Effector memory CD4-positive, alpha-beta T cell (primary cell): ENCODE results near the gene MRPL30.
"Not testable (repeated sequence)": the region's sequence is repeated elsewhere in the genome, so short reads cannot be mapped to it uniquely, and the experiment has no call there.

Source experiments
- DNase-seq, 3 donors: peaks; one replicate each; pipeline ENCODE4 v3.0.0-alpha.2; 2020
- H3K27ac ChIP-seq: 2 replicates; pipeline ENCODE4 v1.7.0; 2013; ENCODE audit warnings: mild to moderate bottlenecking, low read length, moderate library complexity; ENCODE audit not compliant: insufficient read depth, poor library complexity, severe bottlenecking
- H3K27me3 ChIP-seq: replicated peaks from 2 replicates; pipeline ENCODE4 v1.7.0; 2013; ENCODE audit warnings: mild to moderate bottlenecking, low read length; ENCODE audit not compliant: insufficient read depth, control insufficient read depth, poor library complexity, severe bottlenecking
- H3K36me3 ChIP-seq: 2 replicates; pipeline ENCODE4 v1.7.0; 2013; ENCODE audit warnings: mild to moderate bottlenecking, low read length, moderate library complexity; ENCODE audit not compliant: control insufficient read depth, insufficient read depth
- H3K4me1 ChIP-seq: 2 replicates; pipeline ENCODE4 v1.7.0; 2013; ENCODE audit warnings: low read length, mild to moderate bottlenecking; ENCODE audit not compliant: control insufficient read depth, insufficient read depth, poor library complexity, severe bottlenecking
- H3K4me3 ChIP-seq: 2 replicates; pipeline ENCODE4 v1.7.0; 2013; ENCODE audit warnings: low read length, low read depth, mild to moderate bottlenecking; ENCODE audit not compliant: insufficient read depth, poor library complexity, severe bottlenecking
- H3K9me3 ChIP-seq: 2 replicates; pipeline ENCODE4 v1.7.0; 2013; ENCODE audit warnings: mild to moderate bottlenecking, low read length, moderate library complexity; ENCODE audit not compliant: control insufficient read depth

MRPL30 gene

DNA sequence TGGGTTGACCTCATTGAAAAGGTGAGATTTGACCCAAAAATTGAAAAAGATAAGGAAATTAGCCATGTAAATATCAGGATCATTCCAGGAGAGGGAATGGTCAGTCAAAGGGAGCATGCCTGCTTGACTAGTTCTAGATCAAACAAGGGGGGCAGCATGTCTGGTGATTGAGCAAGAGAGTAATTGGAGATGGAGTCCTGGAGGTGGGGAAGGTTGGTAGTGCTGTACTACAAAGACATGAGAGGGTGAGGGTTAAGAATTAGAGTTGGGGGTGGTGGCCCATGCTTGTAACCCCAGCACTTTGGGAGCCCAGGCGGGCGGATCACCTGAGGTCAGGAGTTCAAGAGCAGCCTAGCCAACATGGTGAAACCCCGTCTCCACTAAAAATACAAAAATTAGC, 2.0 kb downstream of the MRPL30 start:
- Histone ChIP-seq H3K36me3 (peaks cover 8% of the 10 kb centered on the region), H3K9me3 (no peaks in the 10 kb centered on the region), H3K4me1 (peaks cover 21% of the 10 kb centered on the region), H3K27me3 (no peaks in the 10 kb centered on the region), H3K27ac (no peak overlapping the region), H3K4me3 (no peak overlapping the region)
- DNase-seq = no peak

DNA sequence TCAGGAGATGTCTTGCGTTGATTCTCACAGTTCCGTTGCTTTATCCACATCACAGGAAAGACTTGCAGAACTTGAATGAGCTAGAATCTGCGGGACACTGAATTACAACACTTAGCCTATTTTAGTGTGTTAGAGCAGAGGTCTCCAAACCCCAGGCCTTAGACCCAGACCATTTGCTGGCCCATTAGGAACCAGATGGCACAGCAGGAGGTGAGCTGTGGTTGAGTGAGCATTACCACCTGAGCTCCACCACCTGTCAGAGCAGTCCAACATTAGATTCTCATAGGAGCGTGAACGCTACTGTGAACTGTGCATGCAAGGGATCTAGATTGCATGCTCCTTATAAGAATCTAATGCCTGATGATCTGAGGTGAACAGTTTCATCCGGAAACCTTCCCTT, 3.8 kb downstream of the MRPL30 start:
- Histone ChIP-seq H3K27me3 (no peaks in the 10 kb centered on the region), H3K36me3 (peaks cover 18% of the 10 kb centered on the region), H3K9me3 (no peaks in the 10 kb centered on the region), H3K27ac (no peak overlapping the region), H3K4me3 (no peak overlapping the region), H3K4me1 (peaks cover 17% of the 10 kb centered on the region)
- DNase-seq = no peak

DNA sequence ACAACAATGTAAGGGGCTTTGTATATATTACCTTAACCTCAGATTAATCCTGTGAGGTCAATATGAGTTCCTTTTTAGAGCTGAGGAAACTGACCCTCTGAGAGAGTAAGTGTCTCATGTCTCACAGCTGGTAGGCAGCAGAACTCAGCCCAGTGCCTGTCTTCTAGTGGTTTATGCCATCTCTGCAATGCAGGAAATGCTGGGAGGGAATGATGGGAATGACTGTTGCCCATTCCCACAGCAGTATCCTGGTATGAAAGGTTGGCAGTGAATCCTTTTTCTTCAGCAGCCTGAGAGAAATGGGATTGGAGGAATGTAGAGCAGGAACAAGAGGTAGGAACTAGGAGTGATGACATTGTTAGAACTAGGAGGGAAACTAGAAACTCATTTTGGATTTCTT, 6.0 kb downstream of the MRPL30 start:
- DNase-seq = no peak
- Histone ChIP-seq H3K36me3 (peaks cover 25% of the 10 kb centered on the region), H3K4me1 (peaks cover under 1% of the 10 kb centered on the region), H3K9me3 (no peaks in the 10 kb centered on the region), H3K27me3 (no peaks in the 10 kb centered on the region), H3K4me3 (no peak overlapping the region), H3K27ac (no peak overlapping the region)

DNA sequence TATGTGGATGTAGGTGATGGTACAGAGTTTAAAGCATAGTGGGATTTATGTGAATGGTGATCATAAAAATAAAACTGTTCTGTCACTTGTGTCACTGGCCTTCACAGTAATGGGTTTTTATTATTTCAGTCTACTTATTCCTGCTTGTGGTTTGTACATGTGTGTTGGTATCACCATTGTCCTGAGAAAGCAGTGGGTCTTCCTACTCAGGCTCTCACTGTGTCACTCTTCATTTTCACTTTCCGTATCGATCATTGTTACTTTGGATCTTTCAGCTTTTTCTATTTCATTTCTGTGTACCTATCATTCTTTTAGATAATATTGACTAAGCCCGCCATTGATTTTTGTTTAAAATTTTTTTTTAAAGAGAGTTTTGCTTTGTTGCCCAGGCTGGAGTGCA, 7.4 kb downstream of the MRPL30 start:
- Histone ChIP-seq H3K36me3 (peaks cover 25% of the 10 kb centered on the region), H3K9me3 (no peaks in the 10 kb centered on the region)
- no peak for DNase-seq

DNA sequence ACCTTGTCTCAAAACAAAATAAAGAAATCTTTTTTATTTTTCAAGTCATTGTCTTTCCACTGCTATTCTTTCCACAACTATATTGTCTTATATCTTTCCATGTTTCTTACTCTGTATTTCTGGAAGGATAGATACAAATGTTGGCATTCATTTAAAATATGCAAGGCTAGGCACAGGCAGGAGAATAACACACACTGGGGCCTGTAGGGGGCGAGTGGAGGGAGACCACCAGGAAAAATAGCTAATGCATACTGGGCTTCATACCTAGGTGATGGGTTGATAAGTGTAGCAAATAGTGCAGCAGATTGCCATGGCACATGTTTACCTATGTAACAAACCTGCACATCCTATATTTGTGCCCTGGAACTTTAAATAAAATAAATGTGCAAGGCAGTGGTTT, 9.6 kb downstream of the MRPL30 start:
- Histone ChIP-seq H3K27me3 (no peaks in the 10 kb centered on the region), H3K4me3 (no peak overlapping the region), H3K4me1 (no peaks in the 10 kb centered on the region), H3K36me3 (peaks cover 29% of the 10 kb centered on the region), H3K27ac (no peak overlapping the region), H3K9me3 (no peaks in the 10 kb centered on the region)
- no peak for DNase-seq

More for the DNA sequence above, 7.4 kb downstream of the MRPL30 start:
- H3K27ac ChIP-seq = no peak overlapping the region
- no peaks in the 10 kb centered on the region for H3K27me3 ChIP-seq
- H3K4me1 ChIP-seq = no peaks in the 10 kb centered on the region
- no peak overlapping the region for H3K4me3 ChIP-seq

DNA sequence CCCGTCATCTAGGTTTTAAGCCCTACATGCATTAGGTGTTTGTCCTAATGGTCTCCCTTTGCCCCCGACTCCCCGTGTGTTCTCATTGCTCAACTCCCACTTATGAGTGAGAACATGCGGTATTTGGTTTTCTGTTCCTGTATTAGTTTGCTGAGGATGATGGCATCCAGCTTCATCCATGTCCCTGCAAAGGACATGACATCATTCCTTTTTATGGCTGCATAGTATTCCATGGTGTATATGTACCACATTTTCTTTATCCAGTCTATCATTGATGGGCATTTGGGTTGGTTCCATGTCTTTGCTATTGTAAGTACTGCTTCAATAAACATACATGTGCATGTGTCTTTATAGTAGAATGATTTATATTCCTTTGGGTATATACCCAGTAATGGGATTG, 11.4 kb downstream of the MRPL30 start:
- H3K4me1 ChIP-seq, DNase-seq, H3K9me3 ChIP-seq, H3K4me3 ChIP-seq, H3K27ac ChIP-seq, H3K27me3 ChIP-seq: not testable (repeated sequence)
- peaks cover 38% of the 10 kb centered on the region for H3K36me3 ChIP-seq

DNA sequence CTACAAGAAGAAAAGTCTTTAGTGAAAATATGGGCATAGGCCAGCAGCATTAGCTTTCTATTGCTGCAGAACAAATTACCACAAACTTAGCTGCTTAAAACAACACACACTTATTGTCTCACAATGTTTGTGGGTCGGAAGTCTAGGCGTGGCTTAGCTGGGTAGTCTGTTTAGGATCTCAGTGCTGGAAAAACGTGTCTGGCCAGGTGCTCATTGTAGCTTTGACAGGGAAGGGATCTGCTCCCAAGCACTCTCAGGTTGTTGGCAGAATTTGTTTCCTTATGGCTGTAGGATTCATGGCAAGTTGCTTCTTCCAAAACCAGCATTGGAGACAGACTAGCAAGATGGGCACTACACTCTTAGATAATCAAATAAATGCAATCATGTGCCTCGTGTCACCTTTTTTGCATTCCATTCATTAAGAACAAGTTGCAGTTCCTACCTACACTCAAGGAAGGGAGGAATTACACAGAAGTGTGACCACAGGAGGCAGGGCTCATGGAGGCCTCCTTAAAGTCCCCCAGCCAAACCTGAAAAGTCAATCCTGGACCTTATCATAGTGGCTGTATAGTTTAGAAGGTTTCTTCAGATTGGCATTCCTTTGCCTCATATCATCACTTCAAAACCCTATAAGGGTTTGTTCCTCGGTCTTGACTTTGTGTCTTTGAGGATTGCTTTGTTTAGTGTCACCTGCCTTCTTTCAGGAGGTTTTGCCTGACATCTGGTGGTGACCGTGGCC, 17.3 kb downstream of the MRPL30 start:
- Histone ChIP-seq H3K27me3 (no peaks in the 10 kb centered on the region), H3K27ac (no peak overlapping the region), H3K36me3 (peaks cover 32% of the 10 kb centered on the region), H3K4me3 (no peak overlapping the region), H3K4me1 (no peaks in the 10 kb centered on the region), H3K9me3 (no peaks in the 10 kb centered on the region)
- DNase-seq = no peak

DNA sequence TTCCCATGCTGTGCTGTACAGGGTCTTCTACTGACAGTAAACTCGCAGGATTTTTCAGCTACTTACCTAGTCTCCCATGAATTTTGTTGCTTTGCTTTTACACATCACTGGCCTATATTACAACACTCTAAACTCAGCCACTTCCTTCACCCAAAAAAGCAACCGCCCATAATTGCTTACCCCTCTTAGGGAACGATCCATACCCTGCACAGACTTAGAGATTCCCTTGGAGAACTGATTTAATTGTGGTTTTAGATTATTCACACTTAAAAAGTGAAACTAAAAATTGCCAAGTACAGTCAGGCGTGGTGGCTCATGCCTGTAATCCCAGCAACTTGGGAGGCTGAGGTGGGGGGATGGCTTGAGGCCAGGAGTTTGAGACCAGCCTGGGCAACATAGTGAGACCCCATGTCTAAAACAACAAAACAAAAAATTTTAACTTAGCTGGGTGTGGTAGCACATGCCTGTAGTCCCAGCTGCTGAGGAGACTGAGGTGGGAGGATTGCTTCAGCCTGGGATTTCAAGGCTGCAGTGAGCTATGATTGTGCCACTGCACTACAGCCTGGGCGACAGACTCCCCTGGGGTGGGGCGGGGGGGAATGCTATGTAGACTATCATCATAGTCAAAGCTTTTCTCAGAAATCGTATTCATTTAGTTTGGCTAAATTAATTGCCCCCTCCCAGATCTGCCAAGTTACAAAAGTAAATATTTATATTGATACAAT, 19.3 kb downstream of the MRPL30 start:
- no peaks in the 10 kb centered on the region for H3K27me3 ChIP-seq
- H3K36me3 ChIP-seq = peaks cover 31% of the 10 kb centered on the region
- no peak overlapping the region for H3K4me3 ChIP-seq
- H3K9me3 ChIP-seq = no peaks in the 10 kb centered on the region
- no peaks in the 10 kb centered on the region for H3K4me1 ChIP-seq
- H3K27ac ChIP-seq = no peak overlapping the region
- DNase-seq = no peak

DNA sequence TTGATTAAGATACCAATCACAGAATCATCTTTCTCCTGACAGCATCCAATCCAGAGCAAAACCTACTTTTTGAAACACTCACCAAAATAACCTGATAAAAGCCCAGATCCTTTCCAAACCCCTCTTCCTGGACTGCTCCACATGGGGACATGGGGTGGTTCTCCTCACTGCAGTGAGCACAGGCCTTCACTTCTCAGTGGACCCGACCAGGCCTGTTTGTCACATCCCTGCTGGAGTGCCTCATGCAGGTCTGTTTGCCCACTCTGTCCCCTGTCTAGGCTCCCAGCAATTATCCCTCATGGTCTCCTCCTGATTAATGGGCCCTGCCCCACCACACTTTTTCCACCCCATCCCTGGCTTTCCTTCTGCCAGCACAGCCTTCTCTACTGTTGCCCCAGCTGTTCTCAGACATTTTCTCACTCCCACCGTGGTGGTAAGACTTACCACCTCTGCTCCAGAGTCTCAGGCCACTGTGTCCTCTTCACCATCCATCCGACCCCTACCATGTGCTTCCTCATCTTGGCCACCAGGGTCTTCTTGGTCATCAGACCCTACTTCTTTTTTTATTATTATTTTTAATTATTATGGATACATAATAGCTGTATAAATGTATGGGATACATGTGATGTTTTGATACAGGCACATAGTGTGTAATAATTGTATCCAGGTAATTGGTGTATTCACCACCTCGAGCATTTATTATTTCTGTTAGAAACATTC, 21.1 kb downstream of the MRPL30 start:
- Histone ChIP-seq H3K36me3 (peaks cover 14% of the 10 kb centered on the region), H3K27ac (no peak overlapping the region), H3K27me3 (no peaks in the 10 kb centered on the region), H3K4me3 (no peak overlapping the region), H3K4me1 (no peaks in the 10 kb centered on the region), H3K9me3 (no peaks in the 10 kb centered on the region)
- DNase-seq = no peak

DNA sequence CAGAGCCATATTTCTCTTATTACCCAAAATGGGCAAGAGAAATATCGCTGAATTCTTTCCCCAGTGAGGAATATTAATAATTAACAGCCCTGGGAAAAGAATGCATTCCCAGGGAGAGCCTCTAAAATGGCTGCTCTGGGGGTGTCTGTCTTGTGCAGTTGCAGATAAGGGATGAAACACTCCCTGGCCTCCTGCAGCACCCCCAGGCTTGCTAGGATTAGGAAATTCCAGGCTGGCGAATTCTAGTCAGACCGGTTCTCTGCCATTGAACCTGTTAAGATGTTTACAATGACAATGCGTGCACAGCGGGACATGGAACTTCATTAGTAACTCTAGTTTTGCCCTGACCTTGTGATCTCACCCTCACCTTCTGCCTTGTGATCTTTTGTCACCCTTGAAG, 24.5 kb downstream of the MRPL30 start:
- Histone ChIP-seq H3K36me3 (no peaks in the 10 kb centered on the region), H3K4me1 (no peaks in the 10 kb centered on the region), H3K9me3 (no peaks in the 10 kb centered on the region), H3K27ac (no peak overlapping the region), H3K4me3 (no peak overlapping the region), H3K27me3 (no peaks in the 10 kb centered on the region)
- DNase-seq = no peak
